CD4-positive, alpha-beta T cell (primary cell): Measurements from ENCODE around the gene DNAJB12. TPM values are rescaled to one million over a fixed set of nuclear protein-coding genes. Genes with fewer than 3 reads are reported as not detected.

Experiments used
- ATAC-seq: fragments of 200-7000 bp; cut with Tn5 transposase; one replicate; pipeline ENCODE4 v1.10.0; 2022; ENCODE audit warnings: mild to moderate bottlenecking; ENCODE audit not compliant: poor library complexity
- CTCF ChIA-PET: fragments of 350-600 bp; sonication (Branson Sonifier 250); formaldehyde crosslinking; loops from one replicate; lab custom pipeline; 2021; ENCODE audit warnings: antibody characterized with exemption, inconsistent platforms; lab: Charles Lee
- POLR2A ChIA-PET: fragments of 350-600 bp; sonication (Branson Sonifier 250); formaldehyde crosslinking; loops from one replicate; lab custom pipeline; 2021; ENCODE audit warnings: antibody characterized with exemption, inconsistent platforms; lab: Charles Lee
- DNase-seq, 14 experiments: peaks; one replicate each; pipeline ENCODE4 v3.0.0-alpha.2; 2013 to 2020; ENCODE audit warnings: mixed read lengths in 2 of 14
- H3K27ac ChIP-seq, 2 donors: one replicate each; pipeline versions ENCODE4 v1.5.1 to v1.7.0; 2013; ENCODE audit warnings: low read length in 2 of 2, low read depth in 1 of 2, mild to moderate bottlenecking in 1 of 2
- H3K27me3 ChIP-seq, 2 experiments: 1 replicate in 1 of 2; 2 replicates in 1 of 2; pipeline versions ENCODE4 v1.6.1 to v1.7.0; 2013; ENCODE audit warnings: low read length in 2 of 2, control low read depth in 1 of 2, mild to moderate bottlenecking in 1 of 2, moderate library complexity in 1 of 2; ENCODE audit not compliant: insufficient read depth in 2 of 2, control insufficient read depth in 1 of 2
- H3K36me3 ChIP-seq: one replicate; pipeline ENCODE4 v1.6.1; 2013; ENCODE audit warnings: low read length, control low read depth; ENCODE audit not compliant: insufficient read depth
- H3K4me1 ChIP-seq: one replicate; pipeline ENCODE4 v1.6.1; 2013; ENCODE audit warnings: low read length, control low read depth; ENCODE audit not compliant: insufficient read depth
- H3K4me3 ChIP-seq: one replicate; pipeline ENCODE4 v1.5.1; 2013; ENCODE audit warnings: mild to moderate bottlenecking, low read length, moderate library complexity
- H3K9me3 ChIP-seq, 2 experiments: 1 replicate in 1 of 2; 2 replicates in 1 of 2; pipeline versions ENCODE4 v1.6.1 to v1.7.0; 2013; ENCODE audit warnings: low read length in 2 of 2, mild to moderate bottlenecking in 2 of 2, control low read depth in 1 of 2, moderate library complexity in 1 of 2; ENCODE audit not compliant: control insufficient read depth in 1 of 2, insufficient read depth in 1 of 2
- H3K27ac Mint-ChIP-seq: one replicate; pipeline ENCODE4 v1.8.0; 2020; ENCODE audit warnings: mixed read lengths
- H3K27me3 Mint-ChIP-seq: one replicate; pipeline ENCODE4 v1.8.0; 2021; ENCODE audit warnings: mixed read lengths
- H3K36me3 Mint-ChIP-seq: one replicate; pipeline ENCODE4 v1.8.0; 2021; ENCODE audit warnings: low read depth, mixed read lengths
- H3K4me1 Mint-ChIP-seq: one replicate; pipeline ENCODE4 v1.8.0; 2021; ENCODE audit warnings: low read depth, mixed read lengths
- H3K4me3 Mint-ChIP-seq: one replicate; pipeline ENCODE4 v1.8.0; 2020; ENCODE audit warnings: mild to moderate bottlenecking, mixed read lengths
- H3K9me3 Mint-ChIP-seq: one replicate; pipeline ENCODE4 v1.8.0; 2020; ENCODE audit warnings: mixed read lengths
- intact Hi-C, 2 experiments: fragments of 100-400 bp; cut with DNase I in 1 of 2; cut with micrococcal nuclease in 1 of 2; formaldehyde crosslinking; loops; one replicate each; pipeline versions ENCODE4 v1.15.1 to v1.9.0; 2023 to 2025; cut with DNase I, micrococcal nuclease
- total RNA-seq, 174 experiments: library from RNA in 2 of 174; stranded (reverse) in 2 of 174; gene quantifications; one replicate each; pipeline ENCODE4 v1.2.3 and lab custom pipeline; 2021 to 2026
- TF ChIP-seq, protein P1 (sequence below): fragments of 200-600 bp; IDR thresholded peaks from one replicate; pipeline ENCODE4 v1.8.0; 2022; ENCODE audit warnings: antibody characterized with exemption, mild to moderate bottlenecking

The DNAJB12 gene
- total RNA-seq, 2 experiments from 2014 or later = 25.2 to 27.0 TPM

DNA sequence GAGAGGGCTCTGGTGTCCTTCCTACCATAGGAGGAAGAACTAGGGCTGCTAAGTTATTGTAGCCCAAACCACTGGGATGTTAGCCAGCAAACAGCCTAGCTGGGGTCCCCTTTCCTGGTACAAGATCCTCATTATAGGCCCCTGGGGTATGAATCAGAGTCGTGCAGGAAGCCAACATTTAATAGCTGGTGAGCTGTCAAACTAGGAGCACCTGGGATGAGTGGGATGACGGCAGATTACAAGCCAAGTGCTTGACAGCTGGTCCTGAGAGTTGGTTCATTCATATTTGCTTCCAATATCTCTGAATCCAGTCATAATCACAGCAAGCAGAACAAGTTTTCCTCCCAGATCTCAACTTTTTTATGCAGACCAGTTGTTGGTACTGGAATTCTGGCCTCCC is 25.1 kb upstream of the DNAJB12 start:
- DNase-seq (no peak), ATAC-seq (no peak)
- Histone ChIP-seq H3K36me3 (peaks cover 4% of the 10 kb centered on the region), H3K27ac (no peak overlapping the region), H3K4me3 (no peak overlapping the region), H3K9me3 (no peaks in the 10 kb centered on the region), H3K27me3 (no peaks in the 10 kb centered on the region), H3K4me1 (no peaks in the 10 kb centered on the region)
- POLR2A ChIA-PET = no interaction called here
- Mint-ChIP-seq H3K36me3 (peaks cover 9% of the 10 kb centered on the region), H3K4me3 (no peak overlapping the region), H3K9me3 (no peaks in the 10 kb centered on the region), H3K27ac (no peak overlapping the region), H3K27me3 (no peaks in the 10 kb centered on the region), H3K4me1 (no peaks in the 10 kb centered on the region)
- TF ChIP-seq, protein P1, sequence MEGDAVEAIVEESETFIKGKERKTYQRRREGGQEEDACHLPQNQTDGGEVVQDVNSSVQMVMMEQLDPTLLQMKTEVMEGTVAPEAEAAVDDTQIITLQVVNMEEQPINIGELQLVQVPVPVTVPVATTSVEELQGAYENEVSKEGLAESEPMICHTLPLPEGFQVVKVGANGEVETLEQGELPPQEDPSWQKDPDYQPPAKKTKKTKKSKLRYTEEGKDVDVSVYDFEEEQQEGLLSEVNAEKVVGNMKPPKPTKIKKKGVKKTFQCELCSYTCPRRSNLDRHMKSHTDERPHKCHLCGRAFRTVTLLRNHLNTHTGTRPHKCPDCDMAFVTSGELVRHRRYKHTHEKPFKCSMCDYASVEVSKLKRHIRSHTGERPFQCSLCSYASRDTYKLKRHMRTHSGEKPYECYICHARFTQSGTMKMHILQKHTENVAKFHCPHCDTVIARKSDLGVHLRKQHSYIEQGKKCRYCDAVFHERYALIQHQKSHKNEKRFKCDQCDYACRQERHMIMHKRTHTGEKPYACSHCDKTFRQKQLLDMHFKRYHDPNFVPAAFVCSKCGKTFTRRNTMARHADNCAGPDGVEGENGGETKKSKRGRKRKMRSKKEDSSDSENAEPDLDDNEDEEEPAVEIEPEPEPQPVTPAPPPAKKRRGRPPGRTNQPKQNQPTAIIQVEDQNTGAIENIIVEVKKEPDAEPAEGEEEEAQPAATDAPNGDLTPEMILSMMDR = no peak
- CTCF ChIA-PET = no interaction called here
- intact Hi-C loops = no loop called here

- Mint-ChIP-seq H3K27me3 (no peaks in the 10 kb centered on the region), H3K27ac (no peak overlapping the region), H3K4me1 (no peaks in the 10 kb centered on the region), H3K4me3 (no peak overlapping the region), H3K9me3 (no peaks in the 10 kb centered on the region), H3K36me3 (peaks cover 9% of the 10 kb centered on the region)
- H3K36me3 ChIP-seq = peaks cover 4% of the 10 kb centered on the region
- intact Hi-C loops = no loop called here
- no peak for ATAC-seq
- no peaks in the 10 kb centered on the region for H3K9me3 ChIP-seq
- H3K27me3 ChIP-seq = no peaks in the 10 kb centered on the region
- ChIA-PET POLR2A (no interaction called here), CTCF (no interaction called here)
- H3K4me3 ChIP-seq = no peak overlapping the region
- no peak for DNase-seq
- no peaks in the 10 kb centered on the region for H3K4me1 ChIP-seq
- H3K27ac ChIP-seq = no peak overlapping the region
- TF ChIP-seq, protein P1 = no peak
These were observed 24.3 kb upstream of the DNAJB12 start for GRCh38 chr10:72379062-72379461.

GRCh38 chr10:72375585-72375984 is 20.9 kb upstream of the DNAJB12 start:
- no peak overlapping the region for H3K27ac Mint-ChIP-seq
- ChIA-PET CTCF (interaction anchor here (1.4 kb wide), 1 partner anchor 11 kb away, joined by 8 read pairs; no protein-coding TSS in a partner anchor), POLR2A (no interaction called here)
- no peaks in the 10 kb centered on the region for H3K27me3 ChIP-seq
- H3K4me3 Mint-ChIP-seq = no peak overlapping the region
- H3K4me1 ChIP-seq = peaks cover 17% of the 10 kb centered on the region
- DNase-seq (no peak), ATAC-seq (no peak)
- H3K27me3 Mint-ChIP-seq = no peaks in the 10 kb centered on the region
- H3K27ac ChIP-seq = no peak overlapping the region
- peaks cover 6% of the 10 kb centered on the region for H3K36me3 ChIP-seq
- H3K36me3 Mint-ChIP-seq = peaks cover 16% of the 10 kb centered on the region
- no peaks in the 10 kb centered on the region for H3K9me3 Mint-ChIP-seq
- peaks cover 1% of the 10 kb centered on the region for H3K4me1 Mint-ChIP-seq
- H3K9me3 ChIP-seq = no peaks in the 10 kb centered on the region
- TF ChIP-seq, protein P1 = no peak
- intact Hi-C loops = no loop called here
- no peak overlapping the region for H3K4me3 ChIP-seq
